H1 (cell line): ENCODE measurements around the gene TTC33. TPM values are rescaled to one million over a fixed set of nuclear protein-coding genes. Genes with fewer than 3 reads are reported as not detected.

ENCODE experiments used
- polyA plus RNA-seq, 7 experiments: library from polyadenylated mRNA; depleted of rRNA in 3 of 7; stranded (reverse) in 5 of 7; unstranded in 2 of 7; fragments of >200 nt in 5 of 7; fragments of 200-250 nt in 2 of 7; gene quantifications; 1 replicate in 5 of 7; 2 replicates in 1 of 7; 4 replicates in 1 of 7; pipeline versions ENCODE4 v1.2.1 to v1.2.3, GENCODE V29; 2011 to 2013; ENCODE audit warnings: missing spikeins in 2 of 7, mixed read lengths in 2 of 7
- total RNA-seq: library from RNA; stranded (reverse); fragmentation: NEBNext Ultra II Directional; extraction: Animal tissue kit (Norgen Biotek cat#: 25700); gene quantifications from 2 replicates; pipeline ENCODE4 v1.2.1, GENCODE V29; 2021
- TF ChIP-seq, protein P1 (sequence below): fragments of 300-600 bp; sonication (generic); IDR thresholded peaks from 2 replicates; pipeline ENCODE4 v1.7.1; 2012; ENCODE audit warnings: low read length, moderate library complexity, mild to moderate bottlenecking, inconsistent platforms; ENCODE audit not compliant: insufficient replicate concordance

The TTC33 gene
- total and polyA plus RNA-seq, 2 of the 8 experiments (the other 6 are each of a cell fraction or from before 2014, with no cell fraction given): 1.2 to 12.6 TPM

DNA sequence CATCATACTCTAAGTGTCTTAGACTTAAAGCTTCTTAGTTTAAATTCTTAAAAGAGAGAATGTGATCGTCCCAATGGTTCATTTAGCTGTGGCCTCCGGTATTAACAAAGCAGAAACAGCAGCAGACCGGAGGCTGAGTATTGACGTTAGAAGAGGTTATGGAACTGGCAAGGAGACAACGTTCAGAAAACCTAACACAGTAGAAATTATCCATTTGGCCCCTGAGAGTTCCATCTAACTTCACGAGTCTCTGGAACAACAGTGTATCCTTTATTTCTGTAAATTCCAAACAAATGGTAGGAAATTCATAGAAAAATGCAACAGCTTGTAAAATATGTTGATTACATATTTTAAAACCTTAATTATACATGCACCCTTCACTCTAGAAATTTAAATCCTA lies 183.4 kb downstream of the TTC33 start (continued):
- TF ChIP-seq, protein P1, sequence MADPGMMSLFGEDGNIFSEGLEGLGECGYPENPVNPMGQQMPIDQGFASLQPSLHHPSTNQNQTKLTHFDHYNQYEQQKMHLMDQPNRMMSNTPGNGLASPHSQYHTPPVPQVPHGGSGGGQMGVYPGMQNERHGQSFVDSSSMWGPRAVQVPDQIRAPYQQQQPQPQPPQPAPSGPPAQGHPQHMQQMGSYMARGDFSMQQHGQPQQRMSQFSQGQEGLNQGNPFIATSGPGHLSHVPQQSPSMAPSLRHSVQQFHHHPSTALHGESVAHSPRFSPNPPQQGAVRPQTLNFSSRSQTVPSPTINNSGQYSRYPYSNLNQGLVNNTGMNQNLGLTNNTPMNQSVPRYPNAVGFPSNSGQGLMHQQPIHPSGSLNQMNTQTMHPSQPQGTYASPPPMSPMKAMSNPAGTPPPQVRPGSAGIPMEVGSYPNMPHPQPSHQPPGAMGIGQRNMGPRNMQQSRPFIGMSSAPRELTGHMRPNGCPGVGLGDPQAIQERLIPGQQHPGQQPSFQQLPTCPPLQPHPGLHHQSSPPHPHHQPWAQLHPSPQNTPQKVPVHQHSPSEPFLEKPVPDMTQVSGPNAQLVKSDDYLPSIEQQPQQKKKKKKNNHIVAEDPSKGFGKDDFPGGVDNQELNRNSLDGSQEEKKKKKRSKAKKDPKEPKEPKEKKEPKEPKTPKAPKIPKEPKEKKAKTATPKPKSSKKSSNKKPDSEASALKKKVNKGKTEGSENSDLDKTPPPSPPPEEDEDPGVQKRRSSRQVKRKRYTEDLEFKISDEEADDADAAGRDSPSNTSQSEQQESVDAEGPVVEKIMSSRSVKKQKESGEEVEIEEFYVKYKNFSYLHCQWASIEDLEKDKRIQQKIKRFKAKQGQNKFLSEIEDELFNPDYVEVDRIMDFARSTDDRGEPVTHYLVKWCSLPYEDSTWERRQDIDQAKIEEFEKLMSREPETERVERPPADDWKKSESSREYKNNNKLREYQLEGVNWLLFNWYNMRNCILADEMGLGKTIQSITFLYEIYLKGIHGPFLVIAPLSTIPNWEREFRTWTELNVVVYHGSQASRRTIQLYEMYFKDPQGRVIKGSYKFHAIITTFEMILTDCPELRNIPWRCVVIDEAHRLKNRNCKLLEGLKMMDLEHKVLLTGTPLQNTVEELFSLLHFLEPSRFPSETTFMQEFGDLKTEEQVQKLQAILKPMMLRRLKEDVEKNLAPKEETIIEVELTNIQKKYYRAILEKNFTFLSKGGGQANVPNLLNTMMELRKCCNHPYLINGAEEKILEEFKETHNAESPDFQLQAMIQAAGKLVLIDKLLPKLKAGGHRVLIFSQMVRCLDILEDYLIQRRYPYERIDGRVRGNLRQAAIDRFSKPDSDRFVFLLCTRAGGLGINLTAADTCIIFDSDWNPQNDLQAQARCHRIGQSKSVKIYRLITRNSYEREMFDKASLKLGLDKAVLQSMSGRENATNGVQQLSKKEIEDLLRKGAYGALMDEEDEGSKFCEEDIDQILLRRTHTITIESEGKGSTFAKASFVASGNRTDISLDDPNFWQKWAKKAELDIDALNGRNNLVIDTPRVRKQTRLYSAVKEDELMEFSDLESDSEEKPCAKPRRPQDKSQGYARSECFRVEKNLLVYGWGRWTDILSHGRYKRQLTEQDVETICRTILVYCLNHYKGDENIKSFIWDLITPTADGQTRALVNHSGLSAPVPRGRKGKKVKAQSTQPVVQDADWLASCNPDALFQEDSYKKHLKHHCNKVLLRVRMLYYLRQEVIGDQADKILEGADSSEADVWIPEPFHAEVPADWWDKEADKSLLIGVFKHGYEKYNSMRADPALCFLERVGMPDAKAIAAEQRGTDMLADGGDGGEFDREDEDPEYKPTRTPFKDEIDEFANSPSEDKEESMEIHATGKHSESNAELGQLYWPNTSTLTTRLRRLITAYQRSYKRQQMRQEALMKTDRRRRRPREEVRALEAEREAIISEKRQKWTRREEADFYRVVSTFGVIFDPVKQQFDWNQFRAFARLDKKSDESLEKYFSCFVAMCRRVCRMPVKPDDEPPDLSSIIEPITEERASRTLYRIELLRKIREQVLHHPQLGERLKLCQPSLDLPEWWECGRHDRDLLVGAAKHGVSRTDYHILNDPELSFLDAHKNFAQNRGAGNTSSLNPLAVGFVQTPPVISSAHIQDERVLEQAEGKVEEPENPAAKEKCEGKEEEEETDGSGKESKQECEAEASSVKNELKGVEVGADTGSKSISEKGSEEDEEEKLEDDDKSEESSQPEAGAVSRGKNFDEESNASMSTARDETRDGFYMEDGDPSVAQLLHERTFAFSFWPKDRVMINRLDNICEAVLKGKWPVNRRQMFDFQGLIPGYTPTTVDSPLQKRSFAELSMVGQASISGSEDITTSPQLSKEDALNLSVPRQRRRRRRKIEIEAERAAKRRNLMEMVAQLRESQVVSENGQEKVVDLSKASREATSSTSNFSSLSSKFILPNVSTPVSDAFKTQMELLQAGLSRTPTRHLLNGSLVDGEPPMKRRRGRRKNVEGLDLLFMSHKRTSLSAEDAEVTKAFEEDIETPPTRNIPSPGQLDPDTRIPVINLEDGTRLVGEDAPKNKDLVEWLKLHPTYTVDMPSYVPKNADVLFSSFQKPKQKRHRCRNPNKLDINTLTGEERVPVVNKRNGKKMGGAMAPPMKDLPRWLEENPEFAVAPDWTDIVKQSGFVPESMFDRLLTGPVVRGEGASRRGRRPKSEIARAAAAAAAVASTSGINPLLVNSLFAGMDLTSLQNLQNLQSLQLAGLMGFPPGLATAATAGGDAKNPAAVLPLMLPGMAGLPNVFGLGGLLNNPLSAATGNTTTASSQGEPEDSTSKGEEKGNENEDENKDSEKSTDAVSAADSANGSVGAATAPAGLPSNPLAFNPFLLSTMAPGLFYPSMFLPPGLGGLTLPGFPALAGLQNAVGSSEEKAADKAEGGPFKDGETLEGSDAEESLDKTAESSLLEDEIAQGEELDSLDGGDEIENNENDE: no peak
